ENCODE results near the gene SPTBN1. TPM values are rescaled to one million over a fixed set of nuclear protein-coding genes. Genes with fewer than 3 reads are reported as not detected.
"Not testable (repeated sequence)": the region's sequence is repeated elsewhere in the genome, so short reads cannot be mapped to it uniquely, and the experiment has no call there.

SPTBN1 gene
- total RNA-seq, 1 donor from 2014 or later = 251 TPM

- no peaks in the 10 kb centered on the region for H3K9me3 ChIP-seq (ENCODE audit: control insufficient read depth in 3 of 3, low read length in 3 of 3)
- no peak overlapping the region for H3K9ac ChIP-seq (ENCODE audit: low read depth in 1 of 3, low read length in 3 of 3)
- no peaks in the 10 kb centered on the region for H3K27me3 ChIP-seq (ENCODE audit: control insufficient read depth in 3 of 3, insufficient read depth in 3 of 3, low read length in 3 of 3)
- H3K4me3 ChIP-seq (ENCODE audit: low read length in 3 of 3) = no peak overlapping the region
- H3K27ac ChIP-seq (ENCODE audit: low read depth, low read length) = no peak overlapping the region
- H3K36me3 ChIP-seq (ENCODE audit: control insufficient read depth in 3 of 3, insufficient read depth in 3 of 3, low read length in 3 of 3) = no peaks in the 10 kb centered on the region
- no peaks in the 10 kb centered on the region for H3K4me1 ChIP-seq (ENCODE audit: control insufficient read depth in 3 of 3, insufficient read depth in 3 of 3, low read length in 3 of 3)
Measured at GRCh38 chr2:54683596-54683995, 227.5 kb downstream of the SPTBN1 start.

- no peaks in the 10 kb centered on the region for H3K9me3 ChIP-seq (ENCODE audit: control insufficient read depth in 3 of 3, low read length in 3 of 3)
- H3K36me3 ChIP-seq (ENCODE audit: control insufficient read depth in 3 of 3, insufficient read depth in 3 of 3, low read length in 3 of 3) = no peaks in the 10 kb centered on the region
- no peak overlapping the region for H3K9ac ChIP-seq (ENCODE audit: low read depth in 1 of 3, low read length in 3 of 3)
- H3K27ac ChIP-seq (ENCODE audit: low read depth, low read length) = no peak overlapping the region
- no peaks in the 10 kb centered on the region for H3K4me1 ChIP-seq (ENCODE audit: control insufficient read depth in 3 of 3, insufficient read depth in 3 of 3, low read length in 3 of 3)
- H3K27me3 ChIP-seq (ENCODE audit: control insufficient read depth in 3 of 3, insufficient read depth in 3 of 3, low read length in 3 of 3) = no peaks in the 10 kb centered on the region
- H3K4me3 ChIP-seq (ENCODE audit: low read length in 3 of 3) = no peak overlapping the region
Measured at GRCh38 chr2:54685263-54685775, 229.2 kb downstream of the SPTBN1 start.

GRCh38 chr2:54687595-54688152 lies 231.5 kb downstream of the SPTBN1 start:
- no peaks in the 10 kb centered on the region for H3K36me3 ChIP-seq (ENCODE audit: control insufficient read depth in 3 of 3, insufficient read depth in 3 of 3, low read length in 3 of 3)
- no peak overlapping the region for H3K27ac ChIP-seq (ENCODE audit: low read depth, low read length)
- no peaks in the 10 kb centered on the region for H3K27me3 ChIP-seq (ENCODE audit: control insufficient read depth in 3 of 3, insufficient read depth in 3 of 3, low read length in 3 of 3)
- H3K9me3 ChIP-seq (ENCODE audit: control insufficient read depth in 3 of 3, low read length in 3 of 3) = no peaks in the 10 kb centered on the region
- H3K4me3 ChIP-seq (ENCODE audit: low read length in 3 of 3) = no peak overlapping the region
- no peak overlapping the region for H3K9ac ChIP-seq (ENCODE audit: low read depth in 1 of 3, low read length in 3 of 3)
- no peaks in the 10 kb centered on the region for H3K4me1 ChIP-seq (ENCODE audit: control insufficient read depth in 3 of 3, insufficient read depth in 3 of 3, low read length in 3 of 3)

- Histone ChIP-seq H3K4me3 (ENCODE audit: low read length in 3 of 3) (no peak overlapping the region), H3K36me3 (ENCODE audit: control insufficient read depth in 3 of 3, insufficient read depth in 3 of 3, low read length in 3 of 3) (no peaks in the 10 kb centered on the region), H3K27me3 (ENCODE audit: control insufficient read depth in 3 of 3, insufficient read depth in 3 of 3, low read length in 3 of 3) (no peaks in the 10 kb centered on the region), H3K4me1 (ENCODE audit: control insufficient read depth in 3 of 3, insufficient read depth in 3 of 3, low read length in 3 of 3) (no peaks in the 10 kb centered on the region), H3K27ac (ENCODE audit: low read depth, low read length) (no peak overlapping the region), H3K9ac (ENCODE audit: low read depth in 1 of 3, low read length in 3 of 3) (no peak overlapping the region), H3K9me3 (ENCODE audit: control insufficient read depth in 3 of 3, low read length in 3 of 3) (no peaks in the 10 kb centered on the region)
Measured at GRCh38 chr2:54691445-54692135, 235.5 kb downstream of the SPTBN1 start.

- no peaks in the 10 kb centered on the region for H3K4me1 ChIP-seq (ENCODE audit: control insufficient read depth in 3 of 3, insufficient read depth in 3 of 3, low read length in 3 of 3)
- H3K27me3 ChIP-seq (ENCODE audit: control insufficient read depth in 3 of 3, insufficient read depth in 3 of 3, low read length in 3 of 3) = no peaks in the 10 kb centered on the region
- no peak overlapping the region for H3K4me3 ChIP-seq (ENCODE audit: low read length in 3 of 3)
- H3K9me3 ChIP-seq (ENCODE audit: control insufficient read depth in 3 of 3, low read length in 3 of 3) = no peaks in the 10 kb centered on the region
- no peak overlapping the region for H3K27ac ChIP-seq (ENCODE audit: low read depth, low read length)
- no peak overlapping the region for H3K9ac ChIP-seq (ENCODE audit: low read depth in 1 of 3, low read length in 3 of 3)
- H3K36me3 ChIP-seq (ENCODE audit: control insufficient read depth in 3 of 3, insufficient read depth in 3 of 3, low read length in 3 of 3) = no peaks in the 10 kb centered on the region
Measured at GRCh38 chr2:54692556-54692955, 236.4 kb downstream of the SPTBN1 start.

GRCh38 chr2:54695378-54695777 lies 239.3 kb downstream of the SPTBN1 start:
- no peak overlapping the region for H3K4me3 ChIP-seq (ENCODE audit: low read length in 3 of 3)
- no peaks in the 10 kb centered on the region for H3K36me3 ChIP-seq (ENCODE audit: control insufficient read depth in 3 of 3, insufficient read depth in 3 of 3, low read length in 3 of 3)
- H3K9ac ChIP-seq (ENCODE audit: low read depth in 1 of 3, low read length in 3 of 3) = no peak overlapping the region
- H3K27me3 ChIP-seq (ENCODE audit: control insufficient read depth in 3 of 3, insufficient read depth in 3 of 3, low read length in 3 of 3) = no peaks in the 10 kb centered on the region
- no peaks in the 10 kb centered on the region for H3K9me3 ChIP-seq (ENCODE audit: control insufficient read depth in 3 of 3, low read length in 3 of 3)
- H3K27ac ChIP-seq (ENCODE audit: low read depth, low read length) = no peak overlapping the region
- H3K4me1 ChIP-seq (ENCODE audit: control insufficient read depth in 3 of 3, insufficient read depth in 3 of 3, low read length in 3 of 3) = no peaks in the 10 kb centered on the region

GRCh38 chr2:54697934-54698333 lies 241.8 kb downstream of the SPTBN1 start:
- no peaks in the 10 kb centered on the region for H3K36me3 ChIP-seq (ENCODE audit: control insufficient read depth in 3 of 3, insufficient read depth in 3 of 3, low read length in 3 of 3)
- H3K27ac ChIP-seq (ENCODE audit: low read depth, low read length) = no peak overlapping the region
- H3K4me3 ChIP-seq (ENCODE audit: low read length in 3 of 3) = no peak overlapping the region
- no peaks in the 10 kb centered on the region for H3K9me3 ChIP-seq (ENCODE audit: control insufficient read depth in 3 of 3, low read length in 3 of 3)
- no peaks in the 10 kb centered on the region for H3K27me3 ChIP-seq (ENCODE audit: control insufficient read depth in 3 of 3, insufficient read depth in 3 of 3, low read length in 3 of 3)
- no peak overlapping the region for H3K9ac ChIP-seq (ENCODE audit: low read depth in 1 of 3, low read length in 3 of 3)
- no peaks in the 10 kb centered on the region for H3K4me1 ChIP-seq (ENCODE audit: control insufficient read depth in 3 of 3, insufficient read depth in 3 of 3, low read length in 3 of 3)

- H3K36me3 ChIP-seq (ENCODE audit: control insufficient read depth in 3 of 3, insufficient read depth in 3 of 3, low read length in 3 of 3); H3K4me1 ChIP-seq (ENCODE audit: control insufficient read depth in 3 of 3, insufficient read depth in 3 of 3, low read length in 3 of 3); H3K27me3 ChIP-seq (ENCODE audit: control insufficient read depth in 3 of 3, insufficient read depth in 3 of 3, low read length in 3 of 3); H3K4me3 ChIP-seq (ENCODE audit: low read length in 3 of 3); H3K9ac ChIP-seq (ENCODE audit: low read depth in 1 of 3, low read length in 3 of 3); H3K9me3 ChIP-seq (ENCODE audit: control insufficient read depth in 3 of 3, low read length in 3 of 3); H3K27ac ChIP-seq (ENCODE audit: low read depth, low read length): not testable (repeated sequence)
Measured at GRCh38 chr2:54698926-54699325, 242.8 kb downstream of the SPTBN1 start.

- no peak overlapping the region for H3K4me3 ChIP-seq (ENCODE audit: low read length in 3 of 3)
- no peaks in the 10 kb centered on the region for H3K9me3 ChIP-seq (ENCODE audit: control insufficient read depth in 3 of 3, low read length in 3 of 3)
- H3K36me3 ChIP-seq (ENCODE audit: control insufficient read depth in 3 of 3, insufficient read depth in 3 of 3, low read length in 3 of 3) = no peaks in the 10 kb centered on the region
- no peak overlapping the region for H3K9ac ChIP-seq (ENCODE audit: low read depth in 1 of 3, low read length in 3 of 3)
- no peaks in the 10 kb centered on the region for H3K4me1 ChIP-seq (ENCODE audit: control insufficient read depth in 3 of 3, insufficient read depth in 3 of 3, low read length in 3 of 3)
- H3K27ac ChIP-seq (ENCODE audit: low read depth, low read length) = no peak overlapping the region
- H3K27me3 ChIP-seq (ENCODE audit: control insufficient read depth in 3 of 3, insufficient read depth in 3 of 3, low read length in 3 of 3) = no peaks in the 10 kb centered on the region
Measured at GRCh38 chr2:54699665-54700064, 243.5 kb downstream of the SPTBN1 start.

- no peaks in the 10 kb centered on the region for H3K36me3 ChIP-seq (ENCODE audit: control insufficient read depth in 3 of 3, insufficient read depth in 3 of 3, low read length in 3 of 3)
- no peak overlapping the region for H3K4me3 ChIP-seq (ENCODE audit: low read length in 3 of 3)
- no peaks in the 10 kb centered on the region for H3K4me1 ChIP-seq (ENCODE audit: control insufficient read depth in 3 of 3, insufficient read depth in 3 of 3, low read length in 3 of 3)
- H3K9me3 ChIP-seq (ENCODE audit: control insufficient read depth in 3 of 3, low read length in 3 of 3) = no peaks in the 10 kb centered on the region
- no peak overlapping the region for H3K27ac ChIP-seq (ENCODE audit: low read depth, low read length)
- H3K9ac ChIP-seq (ENCODE audit: low read depth in 1 of 3, low read length in 3 of 3) = no peak overlapping the region
- no peaks in the 10 kb centered on the region for H3K27me3 ChIP-seq (ENCODE audit: control insufficient read depth in 3 of 3, insufficient read depth in 3 of 3, low read length in 3 of 3)
Measured at GRCh38 chr2:54701029-54701428, 244.9 kb downstream of the SPTBN1 start.

Measured in skeletal muscle tissue (tissue), 4 donors.